Measurements from ENCODE around the gene LRR1.
A peak's percentile ranks its signal among the peaks of the same experiment; 100 is the strongest.
"Not testable (repeated sequence)": the region's sequence is repeated elsewhere in the genome, so short reads cannot be mapped to it uniquely, and the experiment has no call there.

Gene LRR1

DNA sequence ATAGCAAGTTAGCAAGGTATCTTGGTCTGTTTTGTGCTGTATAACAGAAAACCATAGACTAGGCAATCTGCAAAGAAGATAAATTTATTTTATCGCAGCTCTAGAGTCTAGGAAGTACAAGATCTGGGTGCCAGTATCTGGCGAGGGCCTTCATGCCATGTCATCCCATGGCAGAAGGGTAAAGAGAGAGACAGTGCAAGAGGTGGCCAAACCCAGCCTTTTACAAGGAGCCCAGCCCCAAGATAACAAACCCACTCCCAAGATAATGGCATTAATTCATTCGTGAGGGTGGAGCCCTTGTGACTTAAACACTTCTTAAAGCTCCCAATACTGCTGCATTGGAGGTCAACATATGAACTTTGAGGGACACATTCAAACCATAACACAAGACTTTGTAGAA is 29.5 kb upstream of the LRR1 start:
- no peaks in the 10 kb centered on the region for H3K4me1 ChIP-seq (ENCODE audit: control insufficient read depth, insufficient read depth, low read length, poor library complexity, severe bottlenecking)
- H3K36me3 ChIP-seq (ENCODE audit: control insufficient read depth, insufficient read depth, low read length): peaks cover 4% of the 10 kb centered on the region
- no peak overlapping the region for H3K27ac ChIP-seq (ENCODE audit: insufficient read depth, low read length, poor library complexity, severe bottlenecking)
- no peak overlapping the region for H3K4me3 ChIP-seq (ENCODE audit: insufficient read depth, low read depth, low read length, poor library complexity, severe bottlenecking)
- no peak for DNase-seq
- H3K27me3 ChIP-seq (replicated peaks; ENCODE audit: control insufficient read depth, insufficient read depth, low read length, poor library complexity, severe bottlenecking): no peaks in the 10 kb centered on the region
- no peaks in the 10 kb centered on the region for H3K9me3 ChIP-seq (ENCODE audit: control insufficient read depth, low read length)

- Histone ChIP-seq H3K27ac (ENCODE audit: insufficient read depth, low read length, poor library complexity, severe bottlenecking) (no peak overlapping the region), H3K9me3 (ENCODE audit: control insufficient read depth, low read length) (no peaks in the 10 kb centered on the region), H3K36me3 (ENCODE audit: control insufficient read depth, insufficient read depth, low read length) (peaks cover 10% of the 10 kb centered on the region), H3K4me1 (ENCODE audit: control insufficient read depth, insufficient read depth, low read length, poor library complexity, severe bottlenecking) (no peaks in the 10 kb centered on the region), H3K4me3 (ENCODE audit: insufficient read depth, low read depth, low read length, poor library complexity, severe bottlenecking) (no peak overlapping the region), H3K27me3 (replicated peaks; ENCODE audit: control insufficient read depth, insufficient read depth, low read length, poor library complexity, severe bottlenecking) (no peaks in the 10 kb centered on the region)
- no peak for DNase-seq
Measured at GRCh38 chr14:49574038-49574437, 24.7 kb upstream of the LRR1 start.

- H3K36me3 ChIP-seq (ENCODE audit: control insufficient read depth, insufficient read depth, low read length): peaks cover 18% of the 10 kb centered on the region
- H3K4me1 ChIP-seq (ENCODE audit: control insufficient read depth, insufficient read depth, low read length, poor library complexity, severe bottlenecking): peaks cover 7% of the 10 kb centered on the region
- H3K27ac ChIP-seq (ENCODE audit: insufficient read depth, low read length, poor library complexity, severe bottlenecking): no peak overlapping the region
- no peaks in the 10 kb centered on the region for H3K27me3 ChIP-seq (replicated peaks; ENCODE audit: control insufficient read depth, insufficient read depth, low read length, poor library complexity, severe bottlenecking)
- no peak overlapping the region for H3K4me3 ChIP-seq (ENCODE audit: insufficient read depth, low read depth, low read length, poor library complexity, severe bottlenecking)
- no peaks in the 10 kb centered on the region for H3K9me3 ChIP-seq (ENCODE audit: control insufficient read depth, low read length)
- DNase-seq: no peak
Measured at GRCh38 chr14:49578141-49578540, 20.6 kb upstream of the LRR1 start.

- H3K27ac ChIP-seq (ENCODE audit: insufficient read depth, low read length, poor library complexity, severe bottlenecking): no peak overlapping the region
- no peaks in the 10 kb centered on the region for H3K27me3 ChIP-seq (replicated peaks; ENCODE audit: control insufficient read depth, insufficient read depth, low read length, poor library complexity, severe bottlenecking)
- peaks cover 32% of the 10 kb centered on the region for H3K36me3 ChIP-seq (ENCODE audit: control insufficient read depth, insufficient read depth, low read length)
- DNase-seq: no peak
- no peaks in the 10 kb centered on the region for H3K9me3 ChIP-seq (ENCODE audit: control insufficient read depth, low read length)
- H3K4me1 ChIP-seq (ENCODE audit: control insufficient read depth, insufficient read depth, low read length, poor library complexity, severe bottlenecking): peaks cover 19% of the 10 kb centered on the region
- no peak overlapping the region for H3K4me3 ChIP-seq (ENCODE audit: insufficient read depth, low read depth, low read length, poor library complexity, severe bottlenecking)
Measured at GRCh38 chr14:49579841-49580240, 18.9 kb upstream of the LRR1 start.

DNA sequence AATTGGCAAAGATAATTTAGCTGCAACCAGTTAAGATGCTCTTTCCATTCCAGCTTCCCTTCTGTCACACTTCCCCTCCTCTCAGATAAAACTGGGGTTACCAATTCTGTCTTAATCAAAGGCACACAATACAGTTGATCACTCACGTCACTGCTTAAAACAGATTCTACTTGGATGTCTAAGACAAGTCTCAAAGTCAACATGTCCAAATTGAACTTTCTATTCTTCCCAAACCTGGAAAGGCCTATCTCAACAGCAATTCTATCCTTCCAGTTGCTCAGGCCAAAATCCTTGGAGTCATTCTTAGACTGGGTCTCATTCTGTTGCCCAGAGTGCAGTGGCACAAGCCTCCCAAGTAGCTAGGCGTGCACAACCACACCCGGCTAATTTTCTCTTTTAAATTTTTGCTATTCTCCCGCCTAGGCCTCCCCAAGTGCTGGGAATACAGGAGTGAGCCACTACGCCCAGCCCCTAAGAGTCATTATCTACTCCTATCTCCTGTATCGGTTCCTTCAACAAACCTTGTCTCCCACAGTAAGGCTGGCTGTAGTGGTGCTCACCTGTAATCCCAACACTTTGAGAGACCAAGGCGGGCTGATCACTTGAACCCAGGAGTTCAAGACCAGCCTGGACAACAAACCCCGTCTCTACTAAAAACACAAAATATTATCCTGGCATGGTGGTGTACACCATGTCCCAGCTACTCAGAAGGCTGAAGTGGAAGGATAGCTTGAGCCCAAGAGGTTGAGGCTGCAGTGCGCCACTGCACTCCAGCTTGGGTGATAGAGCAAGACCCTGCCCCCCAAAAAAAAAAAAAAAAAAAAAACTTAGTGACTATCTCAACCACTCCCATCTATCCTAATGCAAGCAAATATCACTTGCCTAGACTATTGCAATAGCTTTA is 17.3 kb upstream of the LRR1 start:
- H3K27ac ChIP-seq (ENCODE audit: insufficient read depth, low read length, poor library complexity, severe bottlenecking): no peak overlapping the region
- no peaks in the 10 kb centered on the region for H3K27me3 ChIP-seq (replicated peaks; ENCODE audit: control insufficient read depth, insufficient read depth, low read length, poor library complexity, severe bottlenecking)
- H3K9me3 ChIP-seq (ENCODE audit: control insufficient read depth, low read length): no peaks in the 10 kb centered on the region
- H3K4me1 ChIP-seq (ENCODE audit: control insufficient read depth, insufficient read depth, low read length, poor library complexity, severe bottlenecking): peaks cover 19% of the 10 kb centered on the region
- DNase-seq: no peak
- no peak overlapping the region for H3K4me3 ChIP-seq (ENCODE audit: insufficient read depth, low read depth, low read length, poor library complexity, severe bottlenecking)
- H3K36me3 ChIP-seq (ENCODE audit: control insufficient read depth, insufficient read depth, low read length): peaks cover 29% of the 10 kb centered on the region

DNA sequence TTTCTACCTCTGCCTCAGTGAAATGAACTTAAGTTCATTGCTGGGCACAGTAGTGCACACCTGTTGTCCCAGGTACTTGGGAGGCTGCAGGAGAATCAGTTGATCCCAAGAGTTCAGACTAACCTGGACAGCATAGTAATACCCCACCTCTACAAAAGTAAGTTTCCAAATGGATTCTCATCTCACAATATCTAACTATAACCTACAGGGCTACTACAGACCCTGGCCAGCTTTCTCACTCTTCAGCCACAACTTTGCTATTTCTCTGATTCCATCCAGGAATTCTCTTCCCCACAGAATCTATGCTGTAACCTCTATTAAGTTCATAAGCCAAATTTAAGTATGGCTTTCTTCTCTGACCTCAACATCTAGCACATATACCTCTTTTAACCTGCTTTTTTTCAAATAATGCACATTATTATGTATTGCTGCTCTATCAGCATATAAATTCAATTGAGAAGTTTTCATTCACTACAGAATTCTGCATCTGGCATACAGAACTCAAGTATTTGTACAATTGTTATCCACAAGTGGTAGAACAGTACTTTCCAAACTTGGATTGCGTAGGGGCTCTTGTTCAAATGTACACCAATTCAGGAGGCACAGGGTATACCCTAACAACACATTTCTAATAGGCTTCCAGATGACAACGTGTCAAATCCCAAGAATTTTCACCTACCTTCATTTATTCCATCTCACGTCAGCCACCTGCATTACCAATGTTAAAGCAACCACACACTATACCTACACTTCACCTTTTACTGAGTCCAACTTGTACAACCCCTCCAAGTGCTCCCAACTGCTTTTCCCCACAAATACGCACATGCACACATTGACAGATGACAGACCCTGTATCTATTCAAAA is 16.4 kb upstream of the LRR1 start:
- H3K27ac ChIP-seq (ENCODE audit: insufficient read depth, low read length, poor library complexity, severe bottlenecking): no peak overlapping the region
- H3K4me3 ChIP-seq (ENCODE audit: insufficient read depth, low read depth, low read length, poor library complexity, severe bottlenecking): no peak overlapping the region
- no peak for DNase-seq
- H3K27me3 ChIP-seq (replicated peaks; ENCODE audit: control insufficient read depth, insufficient read depth, low read length, poor library complexity, severe bottlenecking): no peaks in the 10 kb centered on the region
- no peaks in the 10 kb centered on the region for H3K9me3 ChIP-seq (ENCODE audit: control insufficient read depth, low read length)
- H3K36me3 ChIP-seq (ENCODE audit: control insufficient read depth, insufficient read depth, low read length): peaks cover 26% of the 10 kb centered on the region
- peaks cover 19% of the 10 kb centered on the region for H3K4me1 ChIP-seq (ENCODE audit: control insufficient read depth, insufficient read depth, low read length, poor library complexity, severe bottlenecking)

DNA sequence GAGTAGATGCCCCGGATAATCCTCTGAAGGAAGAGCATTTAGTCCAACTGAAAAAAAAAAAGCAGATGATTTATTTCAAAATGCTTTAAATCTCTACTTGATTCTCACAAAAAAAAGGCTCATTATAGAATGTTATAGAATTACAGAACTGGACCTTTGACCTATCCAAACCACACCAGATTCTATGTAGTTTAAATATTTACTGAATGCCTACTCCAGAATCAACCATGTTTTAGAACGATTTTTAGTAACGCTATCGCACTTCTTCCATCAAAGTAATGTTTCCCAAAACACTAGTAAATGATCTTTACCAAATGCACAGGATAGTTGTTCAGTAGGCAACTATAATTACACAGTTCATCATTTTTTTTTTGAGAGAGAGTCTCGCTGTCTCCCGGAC is 15.1 kb upstream of the LRR1 start:
- Histone ChIP-seq H3K27me3 (replicated peaks; ENCODE audit: control insufficient read depth, insufficient read depth, low read length, poor library complexity, severe bottlenecking) (no peaks in the 10 kb centered on the region), H3K4me3 (ENCODE audit: insufficient read depth, low read depth, low read length, poor library complexity, severe bottlenecking) (peak overlapping the region; percentile 95), H3K27ac (ENCODE audit: insufficient read depth, low read length, poor library complexity, severe bottlenecking) (no peak overlapping the region), H3K4me1 (ENCODE audit: control insufficient read depth, insufficient read depth, low read length, poor library complexity, severe bottlenecking) (peaks cover 19% of the 10 kb centered on the region), H3K36me3 (ENCODE audit: control insufficient read depth, insufficient read depth, low read length) (peaks cover 26% of the 10 kb centered on the region), H3K9me3 (ENCODE audit: control insufficient read depth, low read length) (no peaks in the 10 kb centered on the region)
- DNase-seq: no peak

- H3K4me1 ChIP-seq (ENCODE audit: control insufficient read depth, insufficient read depth, low read length, poor library complexity, severe bottlenecking): peaks cover 19% of the 10 kb centered on the region
- no peak for DNase-seq
- no peaks in the 10 kb centered on the region for H3K9me3 ChIP-seq (ENCODE audit: control insufficient read depth, low read length)
- H3K4me3 ChIP-seq (ENCODE audit: insufficient read depth, low read depth, low read length, poor library complexity, severe bottlenecking): peak overlapping the region; percentile 95
- H3K27ac ChIP-seq (ENCODE audit: insufficient read depth, low read length, poor library complexity, severe bottlenecking): peak overlapping the region; percentile 96
- peaks cover 26% of the 10 kb centered on the region for H3K36me3 ChIP-seq (ENCODE audit: control insufficient read depth, insufficient read depth, low read length)
- no peaks in the 10 kb centered on the region for H3K27me3 ChIP-seq (replicated peaks; ENCODE audit: control insufficient read depth, insufficient read depth, low read length, poor library complexity, severe bottlenecking)
Measured at GRCh38 chr14:49584058-49584457, 14.7 kb upstream of the LRR1 start.

DNA sequence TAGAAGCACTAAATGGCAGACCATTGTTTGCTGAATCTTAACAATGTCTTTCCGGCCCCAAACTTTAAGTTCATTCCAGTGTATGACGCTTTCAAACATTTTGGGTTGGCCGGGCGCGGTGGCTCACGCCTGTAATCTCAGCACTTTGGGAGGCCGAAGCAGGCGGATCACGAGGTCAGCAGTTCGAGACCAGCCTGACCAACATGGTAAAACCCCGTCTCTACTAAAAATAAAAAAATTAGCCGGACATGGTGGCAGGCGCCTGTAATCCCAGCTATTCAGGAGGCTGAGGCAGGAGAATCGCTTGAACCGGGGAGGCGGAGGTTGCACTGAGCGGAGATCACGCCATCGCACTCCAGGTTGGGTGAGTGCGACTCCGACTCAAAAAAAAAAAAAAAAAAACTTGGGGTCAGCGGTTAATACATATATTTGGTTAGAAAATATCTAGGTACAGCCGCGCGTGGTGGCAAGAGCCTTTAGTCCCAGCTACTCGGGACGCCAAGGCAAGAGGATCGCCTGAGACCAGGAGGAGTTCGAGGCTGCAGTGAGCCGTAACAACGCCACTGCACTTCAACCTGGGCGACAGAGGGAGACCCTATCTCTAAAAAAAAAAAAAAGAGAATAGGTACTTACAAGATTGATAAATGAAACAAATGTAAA is 13.6 kb upstream of the LRR1 start:
- not testable (repeated sequence) for DNase-seq

More for the DNA sequence above, 13.6 kb upstream of the LRR1 start:
- not testable (repeated sequence) for H3K27me3 ChIP-seq (replicated peaks; ENCODE audit: control insufficient read depth, insufficient read depth, low read length, poor library complexity, severe bottlenecking); H3K9me3 ChIP-seq (ENCODE audit: control insufficient read depth, low read length)
- Histone ChIP-seq H3K4me1 (ENCODE audit: control insufficient read depth, insufficient read depth, low read length, poor library complexity, severe bottlenecking) (peaks cover 19% of the 10 kb centered on the region), H3K27ac (ENCODE audit: insufficient read depth, low read length, poor library complexity, severe bottlenecking) (peak overlapping the region; percentile 96), H3K36me3 (ENCODE audit: control insufficient read depth, insufficient read depth, low read length) (peaks cover 26% of the 10 kb centered on the region), H3K4me3 (ENCODE audit: insufficient read depth, low read depth, low read length, poor library complexity, severe bottlenecking) (peak overlapping the region; percentile 95)
